GM12878 (cell line): Measurements from ENCODE around the gene BNIP3. TPM values are rescaled to one million over a fixed set of nuclear protein-coding genes. Genes with fewer than 3 reads are reported as not detected.

ENCODE experiments used
- ATAC-seq: fragments of 200-7000 bp; cut with Tn5 transposase; 3 replicates; pipeline ENCODE4 v1.9.1; 2020; ENCODE audit warnings: mild to moderate bottlenecking, moderate library complexity
- BruUV-seq: library from RNA; stranded (reverse); fragments of 400-500 nt; replicated peaks from 2 replicates; lab custom pipeline; 2021; lab: Mats Ljungman, UMichigan
- CTCF ChIA-PET: fragments of 300-600 bp; sonication (Branson Sonifier 250); formaldehyde crosslinking; extraction: SDS; loops from one replicate; lab custom pipeline; 2021; ENCODE audit warnings: inconsistent platforms; lab: Yijun Ruan, JAX
- POLR2A ChIA-PET: fragments of 350-600 bp; formaldehyde crosslinking; extraction: SDS; loops from one replicate; lab custom pipeline; 2021; ENCODE audit warnings: inconsistent platforms; lab: Charles Lee
- RAD21 ChIA-PET: fragments of 300-600 bp; sonication (Branson Sonifier 250); formaldehyde crosslinking; loops from one replicate; lab custom pipeline; 2023; ENCODE audit warnings: antibody characterized with exemption; ENCODE audit not compliant: unreplicated experiment; lab: Charles Lee
- SMC1A ChIA-PET: fragments of 300-600 bp; sonication (Branson Sonifier 250); formaldehyde crosslinking; loops from one replicate; lab custom pipeline; 2023; ENCODE audit not compliant: unreplicated experiment, uncharacterized antibody; lab: Charles Lee
- DNase-seq: peaks from one replicate; pipeline ENCODE4 v3.0.0-alpha.2; 2011; ENCODE audit warnings: low read depth, low spot score
- FAIRE-seq: peaks from 3 replicates; lab custom pipeline; 2011; peaks lifted over from hg19 to GRCh38; lab: Jason Lieb, UNC
- H2AFZ ChIP-seq: 2 replicates; pipeline ENCODE4 v1.6.0; 2011; ENCODE audit warnings: low read depth, low read length, control low read depth; ENCODE audit not compliant: control insufficient read depth
- H3K27ac ChIP-seq: 2 replicates; pipeline ENCODE4 v1.5.1; 2011; ENCODE audit warnings: control low read depth; ENCODE audit not compliant: control insufficient read depth, insufficient read depth
- H3K27me3 ChIP-seq, 2 experiments: replicated peaks in 1 of 2; 2 replicates each; pipeline versions ENCODE4 v1.6.0 to v1.6.1; 2011; ENCODE audit warnings: low read length in 1 of 2; ENCODE audit not compliant: control insufficient read depth in 2 of 2, insufficient read depth in 2 of 2
- H3K36me3 ChIP-seq, 2 experiments: 2 replicates each; pipeline ENCODE4 v1.5.1; 2011; ENCODE audit warnings: low read length in 1 of 2; ENCODE audit not compliant: control insufficient read depth in 2 of 2, insufficient read depth in 2 of 2
- H3K4me1 ChIP-seq: 2 replicates; pipeline ENCODE4 v1.6.1; 2011; ENCODE audit warnings: mild to moderate bottlenecking, low read length, moderate library complexity, mixed read lengths; ENCODE audit not compliant: control insufficient read depth, insufficient read depth
- H3K4me2 ChIP-seq: 2 replicates; pipeline ENCODE4 v1.6.0; 2011; ENCODE audit warnings: control low read depth; ENCODE audit not compliant: control insufficient read depth, insufficient read depth
- H3K4me3 ChIP-seq: fragments of 200-600 bp; sonication (generic); 2 replicates; pipeline ENCODE4 v1.5.1; 2016
- H3K79me2 ChIP-seq: 2 replicates; pipeline ENCODE4 v1.6.0; 2011; ENCODE audit warnings: low read length; ENCODE audit not compliant: control insufficient read depth, insufficient read depth
- H3K9ac ChIP-seq: 2 replicates; pipeline ENCODE4 v1.8.0; 2011; ENCODE audit warnings: low read length, control low read depth, mixed read lengths; ENCODE audit not compliant: control insufficient read depth, insufficient read depth
- H3K9me3 ChIP-seq: replicated peaks from 3 replicates; pipeline ENCODE4 v1.5.1; 2011; ENCODE audit warnings: mild to moderate bottlenecking, low read length; ENCODE audit not compliant: control insufficient read depth, insufficient read depth
- H4K20me1 ChIP-seq: 2 replicates; pipeline ENCODE4 v1.6.0; 2011; ENCODE audit not compliant: control insufficient read depth, insufficient read depth
- CBX5 ChIP-seq: sonication (generic); IDR thresholded peaks from 2 replicates; pipeline ENCODE4 v1.6.1; 2016; ENCODE audit warnings: low read depth, moderate library complexity, mild to moderate bottlenecking, inconsistent platforms
- CEBPB ChIP-seq, 2 experiments: fragments of 150-350 bp in 1 of 2; IDR thresholded peaks; 2 replicates each; pipeline ENCODE4 v1.6.1; 2012 to 2014; ENCODE audit warnings: low read depth in 2 of 2, low read length in 2 of 2, borderline replicate concordance in 1 of 2, inconsistent platforms in 1 of 2
- DPF2 ChIP-seq: fragments of 450-650 bp; IDR thresholded peaks from 2 replicates; pipeline ENCODE4 v1.6.1; 2017; ENCODE audit warnings: mild to moderate bottlenecking
- FOXM1 ChIP-seq: IDR thresholded peaks from 2 replicates; pipeline ENCODE4 v1.6.1; 2012; ENCODE audit warnings: low read depth, mild to moderate bottlenecking, inconsistent platforms, low read length, moderate library complexity
- MTA3 ChIP-seq: IDR thresholded peaks from 2 replicates; pipeline ENCODE4 v1.6.1; 2012; ENCODE audit warnings: low read length, inconsistent platforms, borderline replicate concordance
- PKNOX1 ChIP-seq: fragments of 450-650 bp; IDR thresholded peaks from 2 replicates; pipeline ENCODE4 v1.6.1; 2016; ENCODE audit warnings: mild to moderate bottlenecking
- REST ChIP-seq: IDR thresholded peaks from 2 replicates; pipeline ENCODE4 v1.6.1; 2012; ENCODE audit warnings: mild to moderate bottlenecking, low read depth, low read length
- SMAD1 ChIP-seq: fragments of 450-650 bp; IDR thresholded peaks from 2 replicates; pipeline ENCODE4 v1.6.1; 2018; ENCODE audit warnings: mild to moderate bottlenecking, low read depth; ENCODE audit not compliant: partially characterized antibody
- STAT3 ChIP-seq: IDR thresholded peaks from 2 replicates; pipeline ENCODE4 v1.6.1; 2011; ENCODE audit warnings: low read depth, low read length, improper control_type of control experiment
- ZSCAN29 ChIP-seq: fragments of 450-650 bp; IDR thresholded peaks from 2 replicates; pipeline ENCODE4 v1.6.1; 2017; ENCODE audit warnings: mild to moderate bottlenecking, moderate library complexity
- WGBS: methylation state at CpG from one replicate; pipeline ENCODE4 v1.1.6; 2016; ENCODE audit warnings: low lambda C conversion rate; ENCODE audit not compliant: insufficient replicate concordance, insufficient coverage; ENCODE audit errors: missing lambda C conversion rate; 5-methylcytosine and 5-hydroxymethylcytosine counted together
- in situ Hi-C: fragments of 300-500 bp; cut with MboI; formaldehyde crosslinking; loops from 9 replicates; pipeline ENCODE4 v1.14.3; 2018; ENCODE audit warnings: mixed read lengths
- intact Hi-C: fragments of 100-400 bp; cut with micrococcal nuclease; formaldehyde crosslinking; loops from one replicate; pipeline ENCODE4 v1.14.2; 2022; ENCODE audit not compliant: unreplicated experiment
- polyA plus RNA-seq, 11 experiments: library from polyadenylated mRNA; depleted of rRNA in 4 of 11; unstranded in 6 of 11; stranded (reverse) in 5 of 11; fragments of >200 nt; fragmentation: Nextera tagmentation in 4 of 11; fragmentation: Illumina TruSeq in 1 of 11; extraction: Ambion mirVana in 4 of 11; extraction: Trizol in 1 of 11; gene quantifications; 1 replicate in 1 of 11; 2 replicates in 10 of 11; pipeline versions ENCODE4 v1.2.1 to v1.2.3, GENCODE V29; 2011 to 2016; ENCODE audit warnings: inconsistent platforms in 2 of 11, missing spikeins in 2 of 11, low read depth in 1 of 11
- total RNA-seq, 4 experiments: library from RNA; depleted of rRNA in 3 of 4; stranded (reverse); fragments of >200 nt in 3 of 4; fragmentation: Illumina TruSeq in 1 of 4; extraction: Trizol in 1 of 4; gene quantifications; 2 replicates each; pipeline versions ENCODE4 v1.2.1 to v1.2.3, GENCODE V29; 2013 to 2021

BNIP3 gene
- total and polyA plus RNA-seq, 10 of the 15 experiments (the other 5 are each of a cell fraction or from before 2014, with no cell fraction given), result 7.7 to 122 (median 29.9) TPM

GRCh38 chr10:131993275-131993674 is 11.6 kb upstream of the BNIP3 start:
- ChIA-PET RAD21 (no interaction called here), POLR2A (no interaction called here), CTCF (no interaction called here), SMC1A (no interaction called here)
- BruUV-seq, result no TSS peak
- H3K4me3 ChIP-seq, result no peak overlapping the region
- no peak for DNase-seq
- H3K27ac ChIP-seq, result no peak overlapping the region
- no peak overlapping the region for H2AFZ ChIP-seq
- 49% methylated on average over 12 of the region's 14 CpGs for WGBS
- intact Hi-C loops (no loop called here), in situ Hi-C loops (no loop called here)
- no peaks in the 10 kb centered on the region for H4K20me1 ChIP-seq
- TF ChIP-seq REST (no peak), SMAD1 (no peak), CBX5 (no peak), DPF2 (no peak), PKNOX1 (no peak), STAT3 (no peak), CEBPB (IDR thresholded peaks at IDR 0.05; ENCODE audit: borderline replicate concordance in 1 of 2, low read depth in 2 of 2, low read length in 2 of 2) (no peak), ZSCAN29 (no peak), MTA3 (no peak), FOXM1 (no peak)
- no peaks in the 10 kb centered on the region for H3K4me1 ChIP-seq
- no peak overlapping the region for H3K4me2 ChIP-seq
- no peak for FAIRE-seq
- no peak overlapping the region for H3K9ac ChIP-seq
- no peak for ATAC-seq
- H3K9me3 ChIP-seq, result no peaks in the 10 kb centered on the region
- H3K79me2 ChIP-seq, result no peaks in the 10 kb centered on the region
- no peaks in the 10 kb centered on the region for H3K36me3 ChIP-seq
- H3K27me3 ChIP-seq, result no peaks in the 10 kb centered on the region
